NCI-H510A (cell line): ENCODE measurements around the gene MISP3.

ENCODE experiments used
- DNase-seq: peaks from one replicate; lab custom pipeline; 2025; lab: John Stamatoyannopoulos, UW

The MISP3 gene

DNA sequence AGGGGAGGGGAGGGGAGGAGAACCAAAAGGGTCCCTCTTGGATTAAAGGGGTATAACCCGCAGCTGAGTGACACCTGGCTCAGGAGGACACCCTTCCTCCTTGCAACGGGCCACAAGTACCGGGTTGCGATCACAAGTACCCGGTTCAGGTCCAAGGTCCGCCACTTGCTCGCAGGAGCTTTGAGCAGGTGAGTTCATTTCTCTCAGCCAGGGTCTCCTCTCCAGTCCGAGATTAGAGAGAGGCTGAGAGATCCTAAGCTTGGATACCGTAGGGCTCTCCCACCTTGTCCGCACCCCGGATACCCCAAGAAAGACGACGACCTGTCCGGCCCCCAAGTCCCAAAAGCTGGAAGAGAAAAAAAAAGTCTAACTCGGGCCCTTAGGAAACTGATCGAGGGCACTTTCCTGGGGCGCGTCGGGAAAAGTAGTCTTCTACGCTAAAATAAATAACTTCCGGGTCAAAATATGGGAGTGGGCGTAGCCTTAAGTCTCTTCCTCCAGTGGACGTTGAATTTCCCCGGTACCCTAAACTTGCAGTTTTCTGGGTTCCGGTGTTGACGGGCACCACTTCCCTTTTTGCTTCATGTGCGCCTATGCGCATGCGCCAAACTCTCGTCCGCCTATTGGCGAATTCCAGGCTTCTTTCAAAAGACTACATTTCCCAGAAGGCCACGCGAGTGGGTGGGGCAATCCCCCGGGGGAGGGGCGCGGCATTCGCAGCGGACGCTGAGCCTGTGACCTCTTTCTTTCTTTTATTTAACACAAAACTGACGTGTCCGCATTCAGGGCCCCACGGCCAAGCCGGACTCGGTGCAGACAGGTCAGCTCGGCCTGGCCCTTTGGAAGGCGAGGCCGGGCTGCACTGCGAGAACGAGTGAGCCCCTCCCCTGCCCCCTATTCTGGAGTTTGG, 8.6 kb downstream of the MISP3 start:
- DNase-seq = peak; percentile 91

DNA sequence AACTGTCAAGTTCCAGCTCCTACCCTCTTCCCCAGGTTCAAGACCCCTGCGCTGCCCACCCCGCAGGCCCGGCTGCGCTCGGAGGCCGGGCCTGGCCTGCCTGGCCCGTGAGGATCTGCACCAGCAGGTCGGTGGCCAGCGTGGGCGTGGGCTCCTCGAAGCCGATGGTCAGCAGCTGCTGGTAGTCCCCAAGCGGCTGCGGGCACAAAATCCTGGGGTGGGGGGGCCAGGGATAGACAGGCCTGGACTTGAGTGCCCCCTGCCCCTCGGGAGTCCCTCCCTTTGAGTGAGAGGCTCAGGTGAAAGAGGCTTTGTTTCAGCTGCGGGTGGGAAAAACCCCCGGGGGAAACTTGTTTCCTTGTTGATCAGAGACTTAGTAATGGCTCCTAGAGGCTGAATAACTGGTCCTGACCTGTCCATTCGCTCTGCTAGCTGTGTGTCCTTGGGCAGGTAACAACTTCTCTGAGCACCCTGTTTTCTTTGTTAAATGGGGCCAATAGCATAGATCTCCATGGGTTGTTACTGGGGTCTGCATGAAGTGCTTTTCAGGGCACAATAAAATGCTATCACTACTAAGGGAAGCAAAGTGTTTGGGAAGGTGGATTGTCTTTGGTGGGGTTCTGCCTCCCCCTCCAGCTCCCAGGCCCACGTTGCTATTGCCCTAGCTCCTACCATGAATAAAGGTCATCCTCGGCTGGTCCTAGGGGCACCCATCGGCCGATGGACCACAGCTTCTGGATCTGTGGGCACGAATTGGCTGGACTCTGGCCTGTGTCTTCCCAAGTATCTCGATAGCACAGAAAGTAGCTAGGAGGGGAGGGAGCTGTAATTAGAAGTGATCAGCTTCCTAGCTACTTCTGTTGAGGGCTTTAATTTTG, 9.4 kb downstream of the MISP3 start:
- DNase-seq = no peak

DNA sequence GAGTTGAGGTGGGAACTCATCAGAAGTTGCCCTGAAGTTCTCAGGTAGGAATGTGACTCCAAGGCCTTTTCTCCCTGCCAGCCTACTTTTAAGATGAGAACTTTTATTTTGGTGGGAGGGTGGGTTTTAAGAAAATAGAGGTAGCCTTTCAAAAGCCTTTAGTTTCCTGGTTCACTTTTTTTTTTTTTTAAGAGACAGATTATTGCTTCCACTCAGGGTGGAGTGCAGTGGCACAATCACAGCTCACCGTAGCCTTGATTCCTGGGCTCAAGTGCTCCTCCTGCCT, 10.0 kb downstream of the MISP3 start:
- no peak for DNase-seq

DNA sequence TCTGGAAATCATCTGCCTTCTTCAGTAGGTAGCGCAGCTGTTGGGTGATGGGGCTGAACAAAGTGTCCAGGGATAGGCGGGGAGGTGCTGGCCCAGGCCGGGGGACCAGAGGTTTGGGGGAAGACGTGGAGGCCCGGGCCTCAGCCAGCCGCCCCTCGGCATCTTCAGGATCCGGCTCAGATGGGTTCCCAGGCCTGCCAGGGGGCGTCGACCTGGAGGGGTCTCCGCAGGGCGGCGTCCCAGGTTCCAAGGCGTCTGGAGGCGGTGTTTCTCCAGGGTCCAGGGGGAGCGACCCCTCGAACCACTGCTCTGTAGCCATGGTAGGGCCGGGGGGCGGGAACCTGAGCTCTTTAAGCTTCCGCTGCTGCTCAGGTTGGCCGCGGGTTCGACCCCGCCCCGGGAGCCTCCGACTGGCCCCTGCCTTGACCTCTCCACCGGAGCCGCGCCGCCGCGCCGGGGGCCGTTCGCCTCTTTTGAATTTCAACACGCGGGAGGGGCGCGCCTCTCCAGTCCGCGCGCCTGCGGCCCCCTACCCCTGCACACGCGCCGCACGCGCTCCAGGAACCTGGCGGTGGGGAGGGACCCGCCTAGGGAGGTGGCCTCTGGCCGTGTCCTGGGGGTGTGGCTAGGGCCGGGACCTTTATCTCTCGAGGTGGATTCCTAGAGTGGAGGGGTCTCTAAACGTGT, 12.9 kb downstream of the MISP3 start, which contains the start of gene C19orf67:
Gene C19orf67 (minus strand): TSS at position 475 of the 687 bp plus-strand sequence. CDS start 156 bp downstream, at position 319.
- no peak for DNase-seq

DNA sequence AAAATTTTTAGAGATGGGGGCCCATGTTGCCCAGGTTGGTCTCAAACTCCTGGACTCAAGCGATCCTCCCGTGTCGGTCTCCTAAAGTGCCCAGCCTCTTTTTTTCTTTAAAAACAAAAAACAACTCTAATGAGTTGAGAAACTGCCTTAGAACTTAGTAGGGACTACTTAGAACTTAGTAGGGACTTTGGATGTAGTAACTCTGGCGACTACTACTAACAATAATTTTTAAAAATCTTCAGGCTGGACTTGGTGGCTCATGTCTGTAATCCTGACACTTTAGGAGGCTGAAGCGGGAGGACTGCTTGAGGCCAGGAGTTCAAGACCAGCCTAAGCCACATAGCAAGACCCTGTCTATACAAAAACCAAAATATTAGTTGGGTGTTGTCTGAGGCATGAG, 13.5 kb downstream of the MISP3 start:
- DNase-seq = no peak

DNA sequence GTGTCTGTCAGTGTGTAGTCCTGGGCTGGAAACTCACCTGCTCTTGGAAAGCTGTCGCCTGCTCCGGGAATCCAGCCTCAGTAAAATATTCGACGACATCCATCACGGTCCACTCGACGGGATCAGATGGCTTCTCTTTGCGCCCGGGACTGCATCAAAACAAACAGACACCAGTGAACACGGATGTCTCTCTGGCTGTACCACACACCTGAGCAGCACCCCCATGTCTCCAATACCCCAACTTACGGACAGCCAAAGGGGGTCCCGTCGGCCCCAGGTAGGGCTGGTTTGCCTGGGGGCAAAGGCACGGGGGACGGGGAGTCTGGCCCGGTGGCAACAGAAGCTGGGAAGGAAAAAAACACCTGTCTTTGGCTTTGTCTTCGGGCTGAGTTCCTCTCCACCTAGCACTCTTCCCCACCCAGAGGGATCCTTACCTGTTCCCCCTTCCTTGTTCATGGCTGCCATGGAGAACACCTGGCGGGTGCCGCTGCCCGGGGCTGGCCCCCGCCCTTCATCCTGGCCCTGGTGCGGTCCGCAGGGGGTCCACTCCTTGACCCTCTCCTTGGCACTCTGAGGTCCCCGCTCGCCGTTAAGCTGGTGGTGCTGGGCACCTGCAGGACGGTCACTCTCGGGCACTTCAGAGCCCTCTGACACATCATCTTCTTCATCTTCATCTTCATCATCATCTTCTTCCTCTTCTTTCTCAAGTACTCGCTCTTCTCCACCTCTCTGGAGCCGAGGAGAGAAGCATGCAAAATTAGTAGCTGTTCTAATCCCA, 16.2 kb downstream of the MISP3 start:
- DNase-seq = no peak

DNA sequence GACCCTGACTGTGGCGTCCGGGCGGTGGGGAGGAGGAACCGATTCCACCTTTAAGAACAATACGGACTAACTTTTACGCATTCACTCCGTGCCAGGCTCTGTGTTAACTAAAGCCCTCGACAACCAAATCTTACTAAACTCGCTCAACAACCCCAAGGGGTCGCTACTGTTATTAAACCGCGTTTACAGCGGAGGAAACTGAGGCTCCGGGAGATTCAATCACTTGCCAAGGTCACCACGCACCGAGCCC, 16.8 kb downstream of the MISP3 start:
- DNase-seq = no peak

DNA sequence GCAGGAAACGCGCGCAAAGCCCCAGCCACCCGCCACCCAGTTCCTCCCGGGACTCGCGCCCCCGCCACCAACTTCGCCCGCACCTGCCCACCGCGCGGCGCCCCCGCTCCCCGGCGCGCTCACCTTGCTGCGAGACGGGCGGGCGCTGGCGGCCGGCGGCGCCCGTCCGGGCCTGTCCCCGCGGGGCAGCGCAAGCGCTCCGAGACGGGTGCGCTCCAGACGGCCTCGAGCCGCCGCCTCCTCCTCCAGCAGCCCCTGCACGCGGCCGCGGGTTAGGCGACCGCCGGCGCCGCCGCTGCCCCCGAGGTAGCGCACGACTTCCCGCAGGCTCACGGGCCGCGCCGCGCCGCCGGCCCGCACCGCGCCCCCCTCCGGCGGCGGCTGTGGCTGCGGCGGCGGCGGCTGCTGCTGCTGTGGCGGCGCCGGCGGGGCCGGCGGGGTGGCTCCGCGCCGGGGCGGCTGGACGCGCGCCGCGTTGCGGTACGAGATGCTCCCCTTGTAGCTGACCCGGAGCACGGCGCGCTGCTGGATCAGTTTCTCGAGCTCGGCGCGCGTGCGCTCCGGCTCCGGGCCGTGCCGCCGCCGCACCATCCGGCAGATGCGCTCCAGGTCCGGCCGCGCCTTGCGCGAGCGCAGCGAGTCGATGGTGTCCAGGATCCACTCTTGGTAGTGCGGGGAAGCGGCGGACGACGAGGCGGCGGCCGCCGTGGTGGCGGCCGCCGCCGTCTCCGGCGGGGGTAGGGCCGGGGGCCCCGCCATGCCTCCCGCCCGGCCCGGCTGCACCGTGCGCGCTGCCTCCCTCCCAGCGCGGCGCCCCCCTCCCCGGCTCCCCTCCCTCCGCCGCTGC, 17.3 kb downstream of the MISP3 start:
- DNase-seq = peak; percentile 31

DNA sequence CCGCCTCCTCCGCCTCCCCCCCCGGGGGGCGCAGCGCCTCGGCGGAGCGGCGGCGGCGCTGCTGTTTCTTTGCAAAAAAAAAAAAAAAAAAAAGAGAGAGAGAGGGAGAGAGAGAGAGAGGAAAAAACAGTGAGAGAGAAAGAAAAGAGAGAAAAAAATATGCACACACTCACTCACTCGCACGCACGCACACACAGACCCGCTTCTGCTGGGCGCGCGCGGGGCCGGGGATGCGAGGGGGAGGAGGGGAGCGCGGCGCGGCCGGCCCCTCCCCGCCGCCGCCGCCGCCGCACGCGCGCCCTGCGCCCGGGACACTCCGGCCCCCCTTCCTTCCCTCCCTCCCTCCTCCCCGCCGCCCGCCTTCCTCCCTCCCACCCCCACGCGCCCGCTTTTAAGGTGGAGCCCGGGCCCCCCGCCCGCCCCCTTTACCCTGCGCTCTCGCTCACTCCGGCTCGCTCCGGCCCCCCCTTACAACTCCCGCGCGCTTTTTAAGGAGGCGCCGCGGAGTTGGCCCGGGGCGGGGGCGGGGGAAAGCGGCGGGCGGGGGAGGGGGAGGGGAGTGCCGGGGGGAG, 18.0 kb downstream of the MISP3 start, which contains the start of gene SAMD1:
Gene SAMD1 (minus strand): TSS at position 243 of the 572 bp plus-strand sequence.
- peak; percentile 90 for DNase-seq

DNA sequence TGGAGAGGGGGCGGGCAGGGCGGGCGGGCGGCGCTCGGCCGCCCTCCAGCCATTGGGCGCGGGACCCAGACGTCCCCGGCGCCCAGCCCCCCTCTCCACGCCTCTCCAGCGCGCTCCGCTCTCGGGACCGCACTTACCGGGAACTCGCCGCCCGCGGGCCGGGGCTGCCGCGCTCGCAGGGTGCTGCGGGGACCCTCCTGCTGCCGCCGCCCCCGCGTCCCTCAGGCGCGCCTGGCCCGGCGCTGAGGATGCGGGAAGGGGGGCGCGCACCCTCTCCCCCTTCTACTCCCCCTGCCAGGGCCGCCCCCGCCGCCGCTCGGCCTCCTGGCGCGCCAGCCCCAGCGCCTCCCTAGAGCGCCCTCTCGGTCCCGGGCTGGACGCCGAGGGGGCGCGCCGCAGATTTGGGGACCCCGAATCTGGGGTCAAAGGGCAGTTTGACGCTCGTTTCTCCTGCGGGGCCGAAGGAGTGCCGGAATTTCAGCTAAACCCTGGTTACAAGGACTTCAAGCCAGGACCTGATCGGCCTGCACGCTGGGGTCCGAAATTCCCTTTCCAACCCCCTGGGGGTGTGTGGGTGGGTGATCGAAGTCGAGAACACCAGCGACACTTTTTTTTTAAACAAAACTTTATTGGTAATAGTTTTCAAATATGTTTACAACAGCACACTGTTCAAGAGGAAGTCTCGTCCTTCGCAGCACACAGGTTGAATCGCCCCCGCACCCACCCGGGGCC, 18.7 kb downstream of the MISP3 start:
- DNase-seq = peak; percentile 90

DNA sequence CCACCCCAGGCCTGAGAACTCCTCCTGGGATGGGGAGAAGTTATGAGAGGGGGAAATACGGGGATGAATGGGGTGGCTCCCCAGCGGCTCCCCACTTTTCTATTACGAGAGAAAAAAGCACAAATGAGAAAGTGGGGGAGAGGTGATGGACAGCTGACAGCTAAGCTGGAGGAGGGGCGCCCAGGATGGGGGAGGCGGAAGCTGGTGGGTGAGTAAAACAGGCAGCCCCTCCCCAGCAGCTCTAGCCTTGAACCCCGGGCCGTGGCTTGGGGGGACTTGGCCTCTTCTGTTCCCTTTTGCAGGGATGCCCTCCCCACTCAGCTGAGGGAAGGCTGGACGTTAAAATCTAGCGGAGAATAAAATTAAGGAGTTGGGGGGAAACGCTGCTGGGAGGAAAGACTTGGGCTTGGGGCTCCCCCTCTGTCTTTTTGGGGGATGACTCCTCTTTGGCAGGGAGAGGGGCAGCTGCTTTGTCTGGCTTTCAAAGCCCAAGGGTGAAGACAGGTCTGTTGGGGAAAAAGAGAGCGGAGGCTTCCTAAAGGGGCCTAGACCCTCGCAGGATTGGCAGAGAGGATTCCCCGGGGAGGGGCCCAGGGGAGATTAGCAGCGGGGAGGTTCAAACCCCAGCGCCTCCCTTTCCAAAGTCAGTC, 19.4 kb downstream of the MISP3 start:
- DNase-seq = no peak

DNA sequence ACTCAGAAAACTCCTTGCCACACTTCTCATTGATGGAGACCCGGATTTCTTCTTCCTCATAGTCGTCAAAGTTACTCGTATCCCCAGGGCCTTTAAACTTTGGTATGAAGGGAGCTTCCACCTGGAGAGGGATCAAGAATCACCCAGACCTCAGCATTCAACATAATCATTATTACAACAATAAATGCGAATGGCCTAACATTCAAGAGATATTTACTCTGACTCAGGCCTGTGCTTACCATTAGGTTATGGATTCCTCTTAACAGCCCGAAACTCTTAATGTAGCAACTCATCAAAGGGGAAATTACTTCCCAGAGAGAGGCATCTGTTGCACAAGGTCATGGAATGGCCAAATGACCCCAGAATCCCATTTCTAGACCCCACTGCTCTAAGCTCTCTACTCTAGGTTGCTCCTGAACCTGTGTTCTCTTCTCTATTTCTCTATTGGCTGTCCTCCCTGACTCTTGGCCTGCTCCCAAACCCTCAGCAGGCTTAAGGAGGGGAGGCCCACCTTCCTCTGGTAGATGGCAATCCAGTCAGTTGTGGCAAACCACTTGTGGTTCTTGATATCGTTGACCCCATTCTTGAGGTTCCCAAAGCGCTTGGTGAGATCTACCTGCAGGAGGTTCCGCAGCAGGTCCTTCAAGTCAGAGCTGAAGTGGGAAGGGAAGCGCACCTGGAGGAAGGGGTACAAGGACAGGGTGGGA, 20.7 kb downstream of the MISP3 start:
- no peak for DNase-seq

DNA sequence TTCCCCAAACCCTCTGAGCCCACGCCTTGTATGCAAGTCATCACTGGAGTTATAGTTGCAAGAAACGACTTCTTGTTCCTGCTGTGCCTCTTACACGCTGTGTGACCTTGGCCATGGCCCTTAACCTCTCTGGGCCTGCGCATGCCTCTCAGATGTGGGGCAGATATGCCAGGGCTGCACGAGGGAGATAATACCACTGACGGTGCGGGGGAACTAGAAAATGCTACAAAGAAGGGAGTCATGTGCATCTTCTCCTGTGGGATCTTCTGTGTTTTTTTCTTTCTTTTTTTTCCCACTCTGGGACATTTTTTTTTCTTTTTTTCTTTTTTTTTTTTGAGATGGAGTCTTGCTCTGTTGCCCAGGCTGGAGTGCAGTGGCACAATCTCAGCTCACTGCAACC, 22.3 kb downstream of the MISP3 start:
- DNase-seq = no peak

DNA sequence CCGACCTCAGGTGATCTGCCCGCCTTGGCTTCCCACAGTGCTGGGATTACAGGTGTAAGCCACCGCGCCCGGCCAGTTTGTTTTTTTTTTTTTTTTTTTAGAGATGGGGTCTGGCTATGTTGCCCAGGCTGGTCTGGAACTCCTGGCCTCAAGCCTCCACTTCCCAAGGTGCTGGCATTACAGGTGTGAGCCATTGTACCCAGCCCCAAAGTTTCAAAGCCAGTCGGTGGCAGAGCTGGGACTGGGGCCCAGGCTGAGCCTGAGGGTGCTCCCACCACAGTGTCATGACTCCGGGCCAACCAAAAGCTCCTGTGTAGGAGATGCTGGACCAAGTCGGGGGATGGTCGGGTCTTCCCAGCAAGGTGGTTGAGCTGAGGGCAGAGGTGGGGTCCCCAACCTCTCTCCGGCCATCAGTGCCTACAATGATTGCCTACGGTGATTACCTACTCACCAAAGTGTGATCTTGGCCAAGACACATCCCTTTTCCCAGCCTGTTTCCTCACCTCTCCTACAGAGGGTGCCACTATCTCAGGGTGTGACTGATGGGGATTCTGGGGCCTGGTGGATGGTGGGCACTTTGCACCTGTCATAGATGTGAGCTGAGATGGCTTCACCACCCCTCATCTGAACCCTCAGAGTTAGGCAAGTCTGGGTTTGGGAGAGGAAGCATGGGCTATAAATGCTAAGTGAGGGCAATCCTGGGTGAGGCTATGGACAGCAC, 23.8 kb downstream of the MISP3 start:
- no peak for DNase-seq

DNA sequence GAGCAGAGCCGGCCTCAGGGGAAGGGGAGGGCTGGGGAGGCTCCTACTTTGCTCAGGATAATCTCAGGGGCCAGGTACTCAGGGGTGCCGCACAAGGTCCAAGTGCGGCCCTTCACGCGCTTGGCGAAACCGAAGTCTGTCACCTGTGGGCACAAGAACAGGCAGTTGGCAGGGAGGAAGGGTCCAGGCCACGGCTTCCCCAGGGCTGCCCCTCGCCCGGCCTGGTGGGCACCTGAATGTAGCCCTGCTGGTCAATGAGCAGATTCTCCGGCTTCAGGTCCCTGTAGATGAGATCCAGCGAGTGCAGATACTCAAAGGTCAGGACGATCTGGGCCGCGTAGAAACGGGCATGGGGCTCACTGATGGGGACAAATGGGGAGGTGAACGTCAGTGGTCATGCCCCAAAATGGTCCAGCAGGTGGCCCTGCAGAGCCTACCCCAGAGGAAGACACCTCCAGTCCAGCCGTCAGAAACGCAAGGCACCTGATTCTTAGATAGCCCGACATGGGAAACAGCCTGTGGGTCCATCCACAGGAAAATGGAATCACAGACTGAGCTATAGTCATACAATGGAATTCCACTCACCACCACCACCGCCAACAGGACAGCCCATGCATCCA, 25.1 kb downstream of the MISP3 start:
- no peak for DNase-seq

DNA sequence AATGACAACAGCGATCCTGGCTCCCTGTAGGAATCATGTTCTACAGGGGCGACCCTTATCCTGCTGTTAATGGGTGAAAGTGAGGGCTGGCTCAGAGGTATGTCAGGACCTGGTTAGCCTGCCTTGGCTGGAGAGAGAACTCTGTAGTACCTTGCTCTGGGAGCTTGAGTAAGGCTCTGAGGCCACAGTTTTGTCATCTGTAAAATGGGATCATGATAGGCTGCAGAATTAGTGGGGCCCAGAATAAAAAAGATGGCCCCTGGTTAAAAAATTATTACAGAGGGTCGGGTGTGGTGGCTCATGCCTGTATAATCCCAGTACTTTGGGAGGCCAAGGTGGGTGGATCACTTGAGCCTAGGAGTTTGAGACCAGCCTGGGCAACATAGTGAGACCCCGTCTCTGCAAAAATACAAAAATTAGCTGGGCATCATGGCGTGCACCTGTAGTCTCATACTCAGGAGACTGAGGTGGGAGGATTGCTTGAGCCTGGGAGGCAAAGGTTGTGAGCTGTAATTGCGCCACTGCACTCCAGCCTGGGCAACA, 28.5 kb downstream of the MISP3 start:
- DNase-seq = no peak

DNA sequence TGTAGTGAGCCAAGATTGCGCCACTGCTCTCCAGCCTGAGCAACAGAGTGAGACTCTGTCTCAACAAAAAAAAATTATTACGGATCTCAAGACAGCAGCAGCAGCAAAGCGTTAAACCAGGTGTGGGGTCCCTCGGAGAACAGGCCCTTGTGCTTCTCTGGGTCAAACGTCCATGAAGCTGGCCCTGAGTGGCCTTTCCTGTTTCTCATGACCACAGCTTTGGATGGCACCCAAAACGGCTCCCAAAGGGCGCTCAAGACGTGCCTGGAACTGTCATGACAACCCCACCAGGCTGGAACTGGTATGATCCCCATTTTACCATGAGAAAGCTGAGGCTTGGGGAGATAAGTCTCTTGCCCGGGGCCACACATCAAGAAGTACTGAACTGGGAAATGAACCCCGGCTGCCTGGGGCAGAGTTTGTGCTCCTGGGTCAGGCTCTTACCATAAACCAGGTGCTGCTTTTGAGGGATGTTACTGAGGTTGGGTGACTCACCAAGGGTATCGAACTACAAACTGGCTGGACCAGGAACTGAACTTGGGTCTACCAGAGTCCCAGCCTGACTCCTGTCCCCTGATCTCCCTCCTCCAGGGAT, 29.6 kb downstream of the MISP3 start:
- no peak for DNase-seq
